ENCODE data around the gene RORC.

Gene RORC

DNA sequence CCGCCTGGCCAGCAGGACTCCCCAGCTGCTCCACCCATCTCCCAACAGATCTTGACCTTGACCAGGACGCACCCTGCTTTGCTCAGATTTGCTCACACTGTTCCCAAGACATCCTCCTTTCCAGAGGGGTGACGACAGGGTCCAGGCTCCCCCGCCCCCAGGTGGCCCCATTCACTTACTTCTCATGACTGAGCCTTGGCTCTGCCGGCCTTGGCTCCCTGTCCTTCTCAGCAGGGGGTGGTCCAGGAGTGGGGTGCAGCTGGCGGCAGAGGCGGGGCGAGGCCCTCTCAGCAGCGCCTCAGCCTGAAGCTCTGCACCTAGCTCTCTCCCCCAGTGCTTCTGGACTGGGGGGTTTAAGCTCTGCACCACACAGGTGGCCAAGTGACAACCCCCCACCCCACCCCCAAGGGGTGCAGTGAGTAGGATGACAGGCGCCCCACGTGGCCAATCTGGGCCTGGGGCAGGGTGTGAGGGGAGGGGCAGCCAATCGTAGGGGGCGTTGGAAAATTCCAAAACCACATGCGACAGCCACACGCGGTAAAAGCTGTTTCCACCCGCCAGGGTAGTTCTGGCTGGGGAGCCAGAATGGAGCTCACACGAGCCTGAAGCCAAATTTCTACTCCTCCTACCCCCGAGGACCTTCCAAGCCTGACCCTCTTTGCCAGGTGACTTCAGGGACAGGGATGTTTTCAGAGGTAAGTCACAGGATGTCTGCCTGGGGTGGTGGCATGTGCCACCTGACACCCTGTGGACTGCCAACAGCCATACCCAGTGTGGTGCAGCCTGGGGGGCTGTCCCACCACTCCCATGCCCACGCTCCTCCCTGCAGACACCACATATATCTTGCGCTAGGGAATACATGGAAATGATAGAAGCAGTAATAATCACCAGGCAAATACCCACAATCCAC lies 5.6 kb downstream of the RORC start:
- no peak for DNase-seq

DNA sequence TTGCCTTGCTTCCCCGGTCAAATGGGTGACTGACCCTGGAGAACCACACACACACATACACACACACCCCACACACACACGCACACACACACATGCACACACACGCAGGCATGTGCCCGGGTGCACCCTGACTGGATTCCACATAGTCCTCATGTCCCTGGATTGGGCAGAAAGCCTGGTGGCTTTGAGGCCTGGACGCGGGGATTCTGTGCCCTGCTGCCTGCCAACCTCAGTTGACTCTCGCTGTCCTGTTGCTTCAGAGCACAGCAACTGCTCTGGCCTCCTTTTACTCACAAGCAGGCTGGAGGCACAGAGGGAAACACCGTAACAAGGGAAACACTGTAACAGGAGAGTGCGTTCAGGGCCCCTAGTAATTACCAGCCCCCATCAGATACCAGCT lies 6.4 kb downstream of the RORC start:
- DNase-seq: no peak

DNA sequence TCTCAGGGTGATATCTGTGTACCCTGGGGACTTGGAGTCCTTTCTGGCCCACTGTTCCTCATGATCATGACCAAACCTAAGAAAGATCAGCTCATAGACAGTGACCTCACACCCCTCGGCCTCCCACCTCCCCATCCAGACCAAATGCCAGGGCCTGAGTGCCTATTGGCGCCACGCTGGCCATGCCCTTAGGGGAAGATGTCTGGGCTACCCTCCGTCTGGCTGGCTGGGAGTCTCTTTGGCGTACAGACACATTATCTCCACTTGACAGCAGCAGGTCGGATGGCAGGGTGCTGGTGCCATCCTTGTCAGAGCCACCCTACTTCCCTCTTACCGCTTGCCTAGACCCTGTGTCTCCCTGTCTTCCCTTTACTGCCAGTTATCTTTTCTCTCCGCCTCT lies 8.4 kb downstream of the RORC start:
- DNase-seq: no peak

DNA sequence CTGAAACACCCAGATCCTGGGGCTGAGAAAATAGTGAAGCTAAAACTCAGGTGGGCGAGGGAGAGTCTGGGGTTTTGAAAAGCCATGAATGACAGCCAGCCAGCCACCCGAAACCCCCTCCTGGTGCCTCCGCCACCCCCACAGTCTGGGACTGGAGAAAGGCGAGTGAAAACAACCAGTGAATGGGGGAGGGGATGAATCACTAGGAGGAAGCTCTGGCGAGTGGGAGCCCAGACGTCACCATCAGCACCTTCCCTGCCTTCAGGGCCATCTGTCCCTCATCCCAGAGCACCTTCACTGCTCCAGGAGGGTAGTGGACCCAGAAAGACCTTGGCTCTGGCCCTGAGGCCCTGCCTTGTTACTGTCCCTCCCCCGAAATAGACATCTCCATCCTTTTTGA lies 9.2 kb downstream of the RORC start:
- DNase-seq: no peak

DNA sequence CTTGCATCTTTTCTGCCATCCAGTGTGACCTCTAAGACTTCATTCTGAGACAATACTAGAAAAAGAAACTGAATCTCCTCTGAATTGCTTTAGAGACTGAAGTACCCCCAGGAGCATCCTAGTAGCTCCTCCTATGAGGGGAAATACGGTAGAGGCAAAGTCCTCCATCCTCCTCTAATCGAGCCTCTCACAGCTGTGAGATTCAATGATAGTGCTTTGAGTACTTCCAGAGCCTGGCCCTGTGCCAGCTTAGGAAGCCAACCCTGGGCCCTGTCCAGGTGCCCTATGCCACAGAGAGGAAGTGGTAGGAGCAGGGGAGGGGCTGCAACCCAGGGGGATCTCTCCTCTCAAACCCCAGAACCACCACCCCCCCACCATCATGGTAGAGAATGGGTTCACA lies 10.7 kb downstream of the RORC start:
- no peak for DNase-seq

DNA sequence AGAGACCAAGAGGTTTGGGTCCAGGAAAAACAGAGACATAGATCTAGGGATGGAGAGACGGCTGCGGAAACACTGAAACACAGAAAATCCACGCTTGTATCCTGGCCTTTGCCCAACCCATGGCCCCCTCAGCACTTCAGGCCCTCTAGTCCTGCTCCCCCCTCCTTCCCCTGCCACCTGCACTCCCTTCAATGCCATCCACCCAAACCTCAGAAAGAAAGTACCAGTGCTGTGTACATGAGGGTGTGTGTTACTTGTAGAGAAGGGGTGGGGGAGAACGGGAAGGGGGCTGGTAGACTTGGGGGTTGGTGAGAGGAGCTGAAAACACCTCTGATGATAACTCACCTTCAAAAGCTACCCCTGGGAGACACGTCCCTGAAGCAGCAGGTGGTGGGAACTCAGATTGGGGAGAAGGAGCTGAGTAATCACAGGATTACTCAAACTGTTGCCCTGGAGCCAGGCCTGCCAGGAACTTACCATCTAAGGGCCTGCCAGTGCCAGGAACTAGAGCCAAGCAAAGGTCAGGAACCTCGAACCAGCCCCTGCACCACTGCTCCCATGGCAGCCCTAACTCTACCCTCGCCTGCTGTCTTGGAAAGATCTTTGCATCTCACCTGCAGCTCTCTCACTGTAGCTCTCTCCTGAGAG lies 11.5 kb downstream of the RORC start:
- peak; percentile 75 for DNase-seq

DNA sequence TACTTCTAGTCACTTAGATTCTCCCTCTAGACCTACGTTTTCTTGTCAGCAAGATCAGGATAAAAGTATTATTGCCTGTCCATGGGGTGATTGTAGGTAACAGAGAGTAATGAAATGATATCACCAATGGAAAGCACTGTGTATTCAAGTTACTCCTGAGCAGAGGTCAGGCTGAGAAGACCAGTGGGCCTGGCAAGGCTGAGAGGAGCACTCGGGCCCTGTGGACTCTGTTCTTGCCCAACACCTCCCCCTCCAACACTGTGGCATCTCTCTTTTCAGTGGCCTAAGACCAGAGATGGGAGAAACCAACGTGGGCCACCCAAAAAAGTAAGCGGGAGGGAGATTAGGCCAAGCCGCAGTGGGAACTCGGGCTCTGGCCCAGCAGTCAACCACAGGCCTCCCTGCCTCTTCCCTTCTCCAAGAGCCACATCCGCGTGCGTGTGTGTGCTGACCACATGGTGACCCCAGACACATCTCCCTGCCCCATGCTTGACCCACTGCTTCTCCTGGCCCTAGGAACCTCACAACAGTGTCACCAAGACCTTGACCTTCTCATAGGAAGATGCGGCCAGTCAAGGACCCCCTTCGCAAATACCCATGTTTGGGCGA lies 12.3 kb downstream of the RORC start:
- DNase-seq: no peak

DNA sequence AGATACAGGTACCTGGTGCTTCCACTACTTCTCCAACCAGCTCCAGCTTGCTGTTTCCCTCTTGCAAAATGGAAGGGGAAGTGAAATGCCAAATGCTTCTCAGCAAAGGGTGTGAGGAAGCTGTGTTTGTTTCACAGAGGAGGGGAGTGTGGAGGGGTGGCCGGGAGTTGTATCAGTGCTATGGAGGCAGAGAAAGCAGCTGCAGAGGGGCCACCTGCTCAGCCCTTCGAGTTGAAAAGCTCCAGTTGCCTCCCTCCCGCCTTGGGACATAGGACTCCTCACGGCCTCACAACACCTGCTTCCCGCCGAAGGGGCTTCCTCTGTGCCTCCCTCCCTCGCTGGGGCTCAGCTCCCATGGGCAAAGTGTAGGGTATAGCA lies 14.3 kb downstream of the RORC start:
- no peak for DNase-seq

DNA sequence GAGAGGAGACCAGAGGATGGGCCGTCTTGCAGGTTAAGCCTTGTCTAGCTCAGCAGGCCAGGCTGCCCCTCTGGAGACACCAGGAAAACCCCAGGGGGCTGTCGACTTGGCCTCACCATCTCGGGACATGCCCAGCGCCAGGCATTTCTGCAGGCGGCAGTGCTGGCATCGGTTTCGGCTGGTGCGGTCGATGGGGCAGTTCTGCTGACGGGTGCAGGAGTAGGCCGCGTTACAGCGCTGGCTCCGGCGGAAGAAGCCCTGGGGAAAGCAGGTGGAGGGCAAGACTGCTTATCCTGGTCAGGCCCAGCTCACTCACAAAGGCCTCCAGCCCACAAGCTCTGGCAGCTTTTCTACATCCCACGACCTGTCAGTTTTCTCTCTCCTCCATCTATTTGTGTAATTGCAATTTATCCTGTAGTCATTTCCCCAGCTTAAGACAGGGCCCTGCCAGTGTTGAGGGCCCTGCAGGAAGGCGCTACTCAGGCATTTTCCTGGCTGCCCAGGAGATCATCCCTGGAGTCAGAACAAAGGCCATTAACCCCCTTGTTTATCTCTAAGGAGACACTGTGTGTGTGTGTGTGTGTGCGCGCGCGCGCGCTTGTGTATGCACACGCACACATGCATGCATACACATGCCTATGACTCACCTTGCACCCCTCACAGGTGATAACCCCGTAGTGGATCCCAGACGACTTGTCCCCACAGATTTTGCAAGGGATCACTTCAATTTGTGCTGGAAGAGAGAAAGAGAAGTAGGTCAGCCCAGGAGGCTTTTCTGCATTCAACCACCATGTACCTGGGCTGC lies 14.9 kb downstream of the RORC start:
- no peak for DNase-seq

DNA sequence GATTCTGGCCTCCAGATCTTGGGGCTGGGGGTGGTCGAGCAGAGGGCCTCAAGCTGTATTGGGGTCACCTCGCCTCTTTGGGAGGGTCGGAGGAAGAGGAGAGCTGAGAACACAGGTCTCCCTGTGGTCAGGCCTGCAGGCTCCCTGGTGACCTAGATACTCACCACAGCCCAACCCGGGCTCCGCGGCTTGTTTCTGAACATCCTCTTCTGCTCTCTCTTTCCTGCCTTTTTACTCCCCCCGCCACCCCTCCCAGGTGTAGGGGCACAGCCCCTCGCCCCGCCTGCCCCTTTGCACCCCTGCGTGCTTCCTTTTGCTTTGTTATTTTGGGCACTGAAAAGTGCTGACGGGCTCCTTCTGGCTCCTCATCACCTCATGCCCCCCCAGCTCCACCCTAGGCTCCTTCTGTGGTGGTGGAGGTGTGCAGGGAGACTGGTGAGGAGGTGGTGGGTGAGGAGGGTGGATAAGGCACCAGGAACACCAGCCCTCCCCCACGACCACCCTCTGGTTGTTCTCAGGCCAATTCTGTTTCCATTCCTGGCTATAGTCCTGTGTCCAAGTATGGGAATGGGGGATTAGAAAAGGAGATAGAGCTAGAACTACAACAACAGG lies 15.8 kb downstream of the RORC start:
- DNase-seq: no peak

DNA sequence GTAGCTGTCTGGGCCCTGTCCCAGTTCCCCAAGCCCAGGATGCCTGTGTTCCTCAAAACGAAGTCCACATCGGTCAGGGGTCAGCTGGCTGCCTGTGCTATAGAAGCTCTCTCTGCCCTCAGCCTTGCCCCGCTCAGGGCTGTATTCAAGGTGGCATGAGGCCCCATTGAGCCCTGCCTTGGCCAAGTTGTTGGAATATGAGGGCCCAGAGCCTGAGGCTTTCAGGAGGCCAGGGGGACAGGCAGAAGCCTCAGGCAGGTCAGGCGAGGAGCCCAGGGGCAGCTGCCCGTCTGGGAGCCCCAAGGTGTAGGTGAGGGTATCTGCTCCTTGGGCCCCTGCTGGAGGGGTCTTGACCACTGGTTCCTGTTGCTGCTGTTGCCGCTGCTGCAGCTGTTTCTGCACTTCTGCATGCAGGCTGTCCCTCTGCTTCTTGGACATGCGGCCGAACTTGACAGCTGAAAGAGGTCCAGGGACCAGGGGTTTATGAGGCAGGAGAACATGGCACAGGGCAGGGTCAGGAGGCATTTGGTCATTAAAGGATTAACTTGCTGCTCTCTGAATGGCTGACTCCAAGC lies 16.5 kb downstream of the RORC start:
- DNase-seq: no peak

DNA sequence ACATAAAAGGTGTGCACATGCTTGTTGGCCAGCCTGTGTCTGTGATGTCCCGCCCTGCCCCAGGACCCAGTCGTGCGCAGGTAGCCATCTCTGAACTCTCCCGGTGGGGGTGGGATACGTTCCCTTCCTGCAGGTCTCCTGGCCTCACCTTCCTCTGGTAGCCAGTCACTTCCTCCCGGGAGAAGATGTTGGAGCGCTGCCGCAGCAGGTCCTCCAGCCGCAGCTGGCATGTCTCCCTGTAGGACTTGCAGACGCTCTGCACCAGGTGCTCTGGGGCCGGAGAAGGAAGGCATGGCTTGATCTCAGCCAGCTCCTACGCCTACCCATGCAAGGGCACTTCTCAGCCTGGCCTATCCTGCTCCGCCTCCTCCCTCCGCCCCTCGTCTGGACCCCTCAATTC lies 17.2 kb downstream of the RORC start:
- no peak for DNase-seq

DNA sequence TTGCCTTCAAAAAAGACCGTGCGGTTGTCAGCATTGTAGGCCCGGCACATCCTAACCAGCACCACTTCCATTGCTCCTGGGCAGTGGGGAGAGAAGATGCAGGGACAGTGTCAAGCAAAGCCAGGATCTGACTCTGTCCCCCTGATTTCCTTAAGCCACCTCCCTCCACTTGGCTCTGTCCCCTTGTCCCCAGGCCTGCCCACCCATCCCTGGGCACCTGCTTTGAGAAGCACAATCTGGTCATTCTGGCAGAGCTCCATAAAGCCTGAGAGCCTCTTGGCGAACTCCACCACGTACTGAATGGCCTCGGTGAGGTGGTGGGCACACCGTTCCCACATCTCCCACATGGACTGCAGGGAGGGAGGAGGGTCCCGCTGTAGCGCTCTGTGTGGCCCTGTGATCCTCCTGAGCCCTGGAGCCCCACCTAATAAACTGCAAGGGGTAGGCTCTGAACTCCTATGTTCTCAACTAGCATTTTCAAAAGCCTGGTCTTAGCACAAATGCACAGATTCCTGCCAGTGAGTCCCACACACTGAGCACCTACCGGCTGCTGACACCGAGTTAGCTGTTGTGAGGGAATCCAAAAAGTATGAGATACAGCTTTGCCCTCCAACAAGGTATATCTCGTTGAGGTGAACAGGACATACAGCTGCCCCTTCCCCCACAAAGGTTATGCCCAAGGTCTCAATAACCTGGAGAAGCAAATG lies 18.2 kb downstream of the RORC start:
- no peak for DNase-seq

DNA sequence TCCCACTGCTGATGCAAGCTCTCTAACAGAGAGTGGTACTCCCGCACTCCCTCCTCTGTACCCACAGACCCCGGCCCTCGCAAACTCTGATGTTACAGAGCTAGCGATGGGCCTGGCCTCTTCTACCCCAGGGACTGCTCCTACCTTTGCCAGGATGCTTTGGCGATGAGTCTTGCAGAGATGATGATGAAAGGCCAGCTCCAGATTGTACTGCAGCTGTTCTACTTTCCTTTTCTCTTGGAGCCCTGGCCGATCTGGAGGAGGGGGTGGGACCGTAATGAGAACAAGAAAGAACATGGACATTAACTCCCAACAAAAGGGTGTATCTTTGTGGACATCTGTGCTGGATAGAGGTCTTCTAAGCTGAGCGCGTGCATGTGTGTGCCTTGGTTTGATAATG lies 20.4 kb downstream of the RORC start:
- no peak for DNase-seq

DNA sequence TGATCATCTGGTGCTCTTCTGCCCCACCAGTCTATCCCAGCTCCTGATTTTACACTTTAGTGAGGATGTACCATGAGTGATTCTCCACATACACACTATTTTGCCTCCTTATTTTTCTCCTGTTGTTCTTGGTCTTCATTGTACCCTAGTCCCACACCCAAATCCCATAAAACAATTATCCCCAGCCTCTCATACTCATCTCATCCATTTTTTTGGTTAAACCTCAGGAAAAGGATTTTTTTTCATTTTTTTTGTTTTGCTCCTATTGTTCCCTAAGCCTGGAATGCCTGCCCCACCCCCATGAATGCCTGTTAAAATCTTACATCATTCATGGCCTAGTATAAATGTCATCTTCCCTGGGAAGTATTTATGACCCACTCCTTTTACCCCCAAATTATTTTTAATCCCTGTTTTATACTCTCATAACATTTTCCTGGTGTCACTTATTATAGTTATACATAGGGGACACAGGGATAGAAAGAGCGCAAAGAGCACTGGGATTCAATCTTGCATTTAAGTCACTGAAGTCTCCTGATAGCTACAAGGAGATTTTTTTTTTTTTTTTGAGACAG lies 21.5 kb downstream of the RORC start:
- no peak for DNase-seq

DNA sequence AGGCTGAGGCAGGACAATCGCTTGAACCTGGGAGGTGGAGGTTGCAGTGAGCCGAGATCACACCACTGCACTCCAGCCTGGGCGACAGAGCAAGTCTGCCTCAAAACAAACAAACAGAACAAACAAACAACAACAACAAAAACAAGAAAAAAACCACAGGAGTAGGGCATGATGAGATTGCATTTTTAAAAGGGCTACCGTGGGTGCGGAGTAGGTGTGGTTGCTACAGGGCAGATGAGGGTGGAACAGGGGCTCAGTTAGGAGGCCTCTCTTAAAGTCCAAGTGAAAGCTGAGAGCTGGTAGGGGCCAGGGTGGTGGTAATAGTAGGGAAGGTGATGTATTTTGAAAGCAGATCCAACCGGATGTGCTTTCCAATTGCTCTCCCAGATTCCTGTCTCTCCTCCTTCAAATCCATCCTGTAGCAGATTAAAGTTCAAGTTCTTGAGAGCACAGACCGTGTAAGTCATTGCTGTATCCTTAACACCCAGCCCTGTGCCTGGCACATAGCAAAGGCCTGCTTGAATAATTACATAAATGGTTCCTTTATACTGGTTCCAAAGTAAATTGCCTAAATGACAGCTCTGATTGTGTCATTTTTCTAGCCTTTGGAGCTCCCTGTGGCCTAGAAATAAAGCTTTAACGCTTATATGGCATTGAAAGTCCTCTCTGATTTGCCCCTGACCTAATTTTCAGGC lies 22.2 kb downstream of the RORC start:
- no peak for DNase-seq

DNA sequence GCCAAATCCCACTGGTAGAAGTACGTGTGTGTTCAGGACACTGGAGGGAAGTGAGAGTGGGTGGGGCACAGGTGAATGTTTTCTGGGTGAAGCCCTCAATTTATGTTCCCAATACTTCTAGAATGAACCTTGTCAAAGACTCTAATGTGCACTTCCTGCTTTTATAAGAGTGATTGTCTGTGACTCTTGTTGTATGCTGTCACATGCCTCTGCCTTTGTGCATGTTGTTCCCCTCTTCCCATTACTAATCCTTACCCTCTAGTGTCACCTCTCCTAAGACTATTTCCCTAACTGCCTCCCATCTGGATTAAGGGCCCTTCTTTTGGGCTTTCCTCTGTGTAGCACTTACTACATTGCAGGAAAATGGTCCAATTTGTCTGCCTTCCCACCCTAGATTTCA lies 23.8 kb downstream of the RORC start:
- no peak for DNase-seq

DNA sequence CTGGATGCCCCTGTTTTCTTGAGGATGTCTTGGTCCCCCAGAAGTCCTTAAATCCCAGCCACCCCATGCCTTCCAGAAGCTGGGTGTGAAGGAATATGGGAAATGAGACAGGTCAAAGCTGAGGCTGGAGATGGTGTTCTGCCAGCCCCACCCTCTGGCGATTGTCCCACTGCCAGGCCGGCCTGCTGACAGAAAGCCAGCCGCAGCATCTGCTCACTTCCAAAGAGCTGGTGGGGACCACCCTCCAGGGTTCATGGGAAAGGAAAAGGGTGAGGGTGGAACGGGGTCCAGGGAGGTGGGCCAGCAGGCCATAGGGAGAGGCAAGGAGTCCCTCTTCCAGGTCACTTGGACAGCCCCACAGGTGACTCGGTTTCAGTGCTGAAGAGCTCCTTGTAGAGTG lies 24.5 kb downstream of the RORC start:
- DNase-seq: no peak

DNA sequence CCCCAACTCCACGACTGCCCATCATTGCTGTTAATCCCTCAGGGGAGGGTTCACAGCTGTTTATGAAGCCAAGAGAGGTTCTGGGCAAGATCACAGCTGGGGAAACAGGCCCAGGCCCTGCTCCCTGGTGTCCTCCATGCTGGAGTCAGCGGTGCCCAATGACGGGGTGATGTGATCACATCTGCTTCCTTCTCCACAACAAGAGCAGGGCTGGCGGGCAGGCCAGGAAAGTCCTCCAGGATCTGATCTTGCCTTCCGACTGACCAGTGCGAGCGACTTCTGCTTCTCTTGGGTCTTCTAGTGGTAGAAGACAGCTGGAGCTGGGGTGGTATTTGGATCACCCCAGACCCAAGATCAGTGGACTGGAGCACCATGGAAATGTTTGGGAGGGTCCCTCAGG lies 25.4 kb downstream of the RORC start:
- no peak for DNase-seq

DNA sequence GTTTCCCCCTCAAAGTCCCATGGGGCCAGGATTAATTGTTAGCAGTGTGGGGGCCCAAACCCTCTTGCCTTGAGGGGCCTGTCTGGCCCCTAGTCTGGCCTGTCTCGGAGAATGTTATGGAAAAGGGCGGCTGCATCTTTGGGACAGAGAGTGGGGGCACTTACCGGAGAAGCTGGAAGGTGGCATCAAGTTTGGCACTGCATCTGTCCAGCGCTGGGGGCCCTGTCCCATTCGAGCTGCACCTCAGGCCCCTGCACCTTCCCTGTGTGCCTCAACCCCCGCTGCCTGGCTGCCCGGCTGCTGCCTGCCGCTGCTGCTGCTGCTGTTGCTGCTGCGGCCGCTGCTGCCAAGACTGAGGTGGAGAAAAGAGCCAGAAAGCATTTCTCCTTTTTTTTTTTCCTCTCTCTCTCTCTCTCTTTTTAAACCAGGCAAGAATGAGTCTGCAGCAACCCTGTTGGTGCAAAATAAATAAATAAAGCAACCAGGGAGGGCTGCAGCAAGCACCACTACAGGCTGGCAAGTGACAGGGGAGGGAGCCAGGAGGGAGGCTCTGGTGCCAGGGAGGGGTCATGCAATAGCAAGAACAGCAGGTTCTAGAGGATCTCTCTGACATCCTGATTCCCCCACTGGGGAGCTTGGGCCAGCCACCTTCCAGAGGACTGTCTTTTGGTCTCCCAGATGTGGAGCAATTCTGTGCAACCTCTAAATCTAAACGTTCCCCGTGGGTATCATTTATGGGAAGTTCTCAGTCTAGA lies 26.4 kb downstream of the RORC start, which contains the start of gene LINGO4:
LINGO4 (minus strand) TSS at position 354 of the 755 bp plus-strand sequence. CDS start 2,715 bp downstream, outside the sequence.
- DNase-seq: no peak

All from NCI-H226 (cell line).